NCI-H510A treated with DMSO at 0.1 percent for 48 hours (cell line): Measurements from ENCODE around the gene ZNF362.

Source experiments
- DNase-seq: peaks from one replicate; lab custom pipeline; 2025; lab: John Stamatoyannopoulos, UW

The ZNF362 gene

DNA sequence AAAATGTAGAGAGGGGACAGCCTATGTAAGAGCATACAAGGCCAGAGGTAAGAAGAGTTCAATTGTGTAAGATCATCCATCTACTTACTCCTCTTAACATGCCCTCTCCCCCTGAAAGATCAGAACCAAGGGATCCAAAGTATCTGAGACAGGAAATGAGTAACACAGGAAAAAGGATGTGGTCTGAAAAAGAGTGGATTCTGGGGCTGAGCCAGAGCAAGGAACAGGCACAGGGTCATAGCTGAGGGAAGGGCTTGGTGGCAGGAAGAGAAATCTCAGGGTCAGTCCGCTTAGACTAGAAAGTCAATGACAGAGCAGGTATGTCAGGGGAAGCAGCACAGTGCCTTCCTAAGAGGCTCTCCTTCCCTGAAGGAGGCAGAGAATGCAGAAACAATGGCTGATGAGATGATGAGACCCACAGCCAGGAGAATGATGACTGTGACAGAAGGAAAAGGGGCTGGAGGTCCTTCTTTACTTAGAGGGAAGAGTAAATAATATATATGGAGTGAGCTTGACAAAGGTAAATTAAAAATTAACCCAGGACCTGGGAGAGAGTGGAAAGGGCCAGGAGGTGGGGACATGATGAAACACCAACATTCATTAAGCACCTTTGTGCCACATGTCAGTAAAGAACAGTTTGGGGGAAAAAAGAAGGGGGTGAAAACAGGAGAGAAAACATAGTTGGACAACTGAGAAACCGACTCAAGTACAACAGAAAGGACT is 90.8 kb downstream of the ZNF362 start:
- no peak for DNase-seq

DNA sequence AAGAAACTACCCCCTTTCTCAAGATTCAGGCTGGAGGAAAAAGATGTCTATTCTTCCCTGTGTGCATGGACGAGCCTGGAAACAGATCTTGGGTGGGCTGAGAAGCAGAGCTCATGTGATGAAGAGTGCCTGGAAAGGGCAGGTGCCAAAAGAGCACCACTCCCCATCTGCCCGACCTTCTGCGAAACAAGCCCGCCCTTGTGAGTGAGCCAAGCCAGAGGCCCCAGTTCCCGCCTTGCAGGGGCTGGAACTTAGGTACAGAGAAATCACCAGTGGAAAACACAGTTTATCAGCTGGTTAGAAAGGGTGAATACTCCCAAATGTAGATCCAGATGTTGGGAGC is 91.3 kb downstream of the ZNF362 start:
- DNase-seq: no peak

DNA sequence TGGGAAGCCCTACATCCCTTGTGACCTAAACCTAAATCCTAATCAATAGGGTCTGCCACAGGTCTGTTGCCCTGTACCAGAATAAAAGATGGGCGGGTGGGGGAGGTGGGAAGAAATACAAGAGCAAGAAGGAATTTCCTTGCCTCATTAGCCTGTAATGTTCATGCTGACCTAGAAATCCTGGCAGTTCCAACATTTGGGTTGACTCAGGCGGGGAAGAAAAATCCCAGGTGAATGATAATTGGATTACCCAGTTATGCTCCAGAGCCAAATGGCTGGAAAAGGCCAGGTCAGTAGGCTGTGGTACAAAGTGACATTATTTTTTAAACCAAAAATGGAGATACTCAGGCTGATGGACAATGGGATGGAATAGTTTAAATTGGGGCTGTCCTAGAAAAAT is 91.9 kb downstream of the ZNF362 start:
- no peak for DNase-seq

DNA sequence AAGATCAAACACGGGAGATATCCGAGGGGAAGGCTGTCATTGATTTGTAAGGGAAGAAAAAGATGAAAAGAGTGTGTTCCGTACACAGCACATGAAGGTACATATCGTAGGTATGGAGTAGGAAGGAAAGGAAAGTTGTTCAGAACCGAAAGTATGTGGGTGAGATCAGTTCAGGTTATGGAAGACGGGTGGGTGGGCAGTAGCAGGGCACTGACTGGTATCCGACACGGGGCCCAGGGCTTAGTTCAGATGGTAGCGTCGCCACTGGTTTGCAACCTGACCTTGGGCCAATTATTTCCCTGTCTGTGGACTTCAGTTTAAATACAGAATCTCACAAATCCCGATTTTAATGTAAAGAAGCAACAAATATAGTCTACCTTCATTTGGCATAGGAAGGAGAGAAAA is 92.4 kb downstream of the ZNF362 start:
- no peak for DNase-seq

DNA sequence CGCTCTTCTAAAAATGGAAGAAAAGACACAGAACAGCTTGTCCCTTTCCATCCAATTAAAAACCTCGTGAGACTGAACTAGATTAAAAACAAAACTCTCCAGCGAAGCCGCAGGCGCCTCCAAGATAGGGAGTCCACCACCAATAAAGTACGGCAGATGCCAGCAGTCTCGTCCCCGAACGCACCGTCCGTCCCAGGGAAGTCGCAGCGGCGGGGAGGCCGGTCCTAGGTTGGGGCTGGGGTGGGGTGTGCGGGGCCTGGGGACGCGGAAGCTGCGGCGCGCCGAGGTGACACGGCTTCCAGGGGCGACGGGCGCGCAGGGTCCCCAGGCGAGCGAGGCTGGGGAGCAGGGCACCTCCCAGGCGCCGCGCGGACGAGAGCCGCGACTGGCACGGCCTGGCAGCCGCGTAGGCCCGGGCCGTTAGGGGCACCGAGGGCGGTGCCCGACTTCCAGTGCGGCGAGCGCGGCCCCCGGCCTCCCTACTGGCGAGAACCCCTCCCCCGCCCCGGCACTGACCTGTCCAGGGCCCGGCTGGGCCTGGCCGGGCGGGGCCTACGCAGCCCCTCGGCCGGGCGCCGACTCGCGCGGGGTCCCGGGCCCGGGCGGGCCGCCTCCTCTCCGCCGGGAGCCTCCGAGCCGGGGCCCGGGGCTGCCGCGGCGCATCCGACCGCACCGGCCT is 92.9 kb downstream of the ZNF362 start:
- no peak for DNase-seq

DNA sequence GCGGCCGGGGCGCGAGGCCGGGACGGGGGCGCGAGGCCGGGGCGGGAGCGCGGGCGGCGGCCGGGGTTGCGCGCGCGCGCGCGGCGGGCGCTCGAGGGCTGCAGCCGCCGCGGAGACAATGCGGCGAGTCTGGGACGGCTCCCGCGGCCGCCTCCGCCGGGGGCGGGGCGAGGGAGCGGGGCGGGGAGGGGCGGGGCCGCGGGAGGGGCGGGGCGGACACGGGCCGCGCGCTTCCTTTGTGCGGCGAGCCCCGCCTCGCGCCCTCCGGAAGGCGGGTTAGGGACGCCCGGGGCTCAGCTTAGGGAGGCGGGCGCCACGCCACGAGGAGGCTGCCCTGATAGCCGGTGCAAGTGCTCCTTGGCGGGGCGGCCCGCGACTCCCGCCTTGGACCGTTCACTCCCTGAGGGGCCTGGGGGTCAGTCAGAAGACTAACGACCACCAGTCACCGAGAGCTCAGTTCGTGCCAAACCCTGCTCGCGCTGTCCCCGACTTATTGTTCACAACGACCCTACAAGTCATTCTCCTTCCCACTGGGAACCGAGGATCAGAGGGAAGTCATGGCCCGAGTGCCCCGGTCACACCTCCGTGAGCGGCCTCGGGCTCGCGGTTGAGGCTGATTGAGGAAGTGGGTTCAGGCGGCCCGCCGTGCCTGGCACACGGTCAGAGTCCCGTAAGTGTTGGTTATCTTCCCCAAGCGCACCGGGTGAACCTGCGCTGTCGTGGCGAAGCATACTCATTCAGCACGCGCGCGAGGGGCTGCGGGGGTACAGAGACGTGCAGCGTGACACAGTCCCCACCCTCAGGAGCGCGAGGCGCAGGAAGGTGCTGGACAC is 93.7 kb downstream of the ZNF362 start:
- peak; percentile 88 for DNase-seq
